Epithelial cell of esophagus (primary cell): ENCODE measurements around the gene TRPC4.

Experiments used
- DNase-seq: peaks from one replicate; pipeline ENCODE4 v3.0.0; 2010; ENCODE audit warnings: low read depth
- H3K4me3 ChIP-seq: 2 replicates; pipeline ENCODE4 v1.5.1; 2011; ENCODE audit warnings: mild to moderate bottlenecking, low read length, control low read depth
- CTCF ChIP-seq: IDR thresholded peaks from 2 replicates; pipeline ENCODE4 v1.5.1; 2011; ENCODE audit warnings: low read depth, mild to moderate bottlenecking, low read length, control low read depth, inconsistent platforms; ENCODE audit not compliant: insufficient read depth; ENCODE audit errors: missing control alignments

The TRPC4 gene

DNA sequence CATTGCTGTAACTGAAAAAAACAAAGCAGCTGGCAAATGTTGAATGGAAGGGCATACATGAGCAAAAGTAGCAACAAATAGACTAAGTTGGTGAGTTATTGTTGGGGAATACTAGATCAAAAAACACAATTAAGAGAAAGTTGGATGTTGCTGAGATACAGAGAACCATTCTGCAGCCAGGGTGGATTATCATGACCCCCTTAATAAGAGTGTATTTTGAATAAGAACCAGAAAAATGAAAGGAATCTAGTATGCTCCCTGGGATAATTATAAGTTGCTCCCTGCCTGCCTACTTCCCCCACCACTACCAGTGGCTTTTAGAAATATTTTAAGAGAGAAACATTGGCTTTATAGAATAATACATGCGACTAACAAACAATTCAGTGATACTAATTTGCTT lies 14.5 kb upstream of the TRPC4 start:
- DNase-seq = no peak
- TF ChIP-seq CTCF = no peak
- no peak overlapping the region for H3K4me3 ChIP-seq

DNA sequence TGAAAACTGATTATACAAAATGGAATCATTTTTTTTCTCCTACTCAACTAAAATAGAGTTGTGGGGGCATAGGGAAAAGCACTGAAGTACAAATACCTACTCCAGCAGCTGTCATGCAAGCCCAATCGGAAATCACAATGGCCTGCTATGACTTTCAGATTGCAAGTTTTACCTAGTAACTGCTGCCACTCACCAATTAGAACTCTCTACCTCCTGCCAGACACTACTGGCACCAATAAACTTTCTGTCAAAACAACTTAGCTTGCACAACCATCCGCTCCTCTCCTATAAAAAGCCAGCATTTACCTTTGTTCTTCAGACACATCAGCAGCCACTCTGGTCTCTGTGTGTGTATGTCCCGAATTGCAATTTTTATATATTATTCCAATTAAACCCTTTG lies 9.3 kb upstream of the TRPC4 start:
- no peak overlapping the region for H3K4me3 ChIP-seq
- TF ChIP-seq CTCF = no peak
- DNase-seq = no peak

GRCh38 chr13:37878496-37878895 lies 8.9 kb upstream of the TRPC4 start:
- no peak for TF ChIP-seq CTCF
- DNase-seq = no peak
- no peak overlapping the region for H3K4me3 ChIP-seq

- TF ChIP-seq CTCF = no peak
- DNase-seq = peak; percentile 52
- no peak overlapping the region for H3K4me3 ChIP-seq
Observed at GRCh38 chr13:37870895-37871550, 1.5 kb upstream of the TRPC4 start.

GRCh38 chr13:37870489-37870845 lies 895 bp upstream of the TRPC4 start:
- H3K4me3 ChIP-seq = no peak overlapping the region
- TF ChIP-seq CTCF = no peak

GRCh38 chr13:37869506-37869755 lies 141 bp downstream of the TRPC4 start:
- peak overlapping the region; percentile 43 for H3K4me3 ChIP-seq
- no peak for DNase-seq
- no peak for TF ChIP-seq CTCF

More at GRCh38 chr13:37870489-37870845, 895 bp upstream of the TRPC4 start:
- DNase-seq = no peak

DNA sequence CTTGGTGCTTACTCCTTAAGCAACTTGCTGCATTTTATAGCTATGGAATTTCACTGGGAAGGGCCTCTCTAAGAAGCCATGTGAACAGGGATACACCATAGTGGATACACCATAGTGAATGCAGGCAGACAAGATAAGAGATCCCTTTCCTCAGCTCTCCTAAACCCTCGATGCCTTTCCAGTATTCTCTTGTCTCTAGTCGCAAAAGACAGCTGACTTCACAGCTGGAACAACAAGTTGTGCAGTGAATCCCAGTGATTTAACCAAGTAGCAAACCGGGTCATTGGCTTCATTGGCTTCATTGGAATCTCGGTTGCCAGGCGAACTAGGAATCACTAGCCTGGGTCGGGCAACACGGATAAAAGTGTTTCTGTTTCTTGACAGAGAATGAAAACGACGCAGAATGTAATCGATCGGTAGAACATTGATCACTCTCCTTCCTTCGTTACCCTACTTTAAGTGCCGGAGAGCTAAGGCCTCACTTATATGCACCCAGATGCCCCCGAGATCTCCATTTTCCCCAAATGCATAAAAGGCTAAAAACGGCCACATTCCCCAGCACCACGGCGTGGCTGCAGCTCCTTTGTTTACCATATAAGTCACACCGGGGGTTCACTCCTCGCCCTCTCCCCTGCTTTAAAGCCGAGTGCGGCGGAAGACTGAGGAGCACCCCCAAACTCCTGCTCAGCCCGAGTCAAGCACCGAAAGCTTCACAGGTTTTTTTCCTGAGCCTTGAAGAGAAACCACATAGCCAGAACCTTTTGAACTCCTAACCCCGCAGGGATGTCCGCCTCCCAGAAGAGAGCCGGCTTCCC lies 674 bp downstream of the TRPC4 start:
- TF ChIP-seq CTCF = no peak
- DNase-seq = no peak
- peak overlapping the region; percentile 43 for H3K4me3 ChIP-seq
